CD14-positive monocyte (primary cell): ENCODE data around the gene FBN2. TPM values are rescaled to one million over a fixed set of nuclear protein-coding genes. Genes with fewer than 3 reads are reported as not detected.
A peak's percentile ranks its signal among the peaks of the same experiment; 100 is the strongest.

ENCODE experiments used
- DNase-seq, 3 donors: peaks; one replicate each; pipeline ENCODE4 v3.0.0-alpha.2; 2011 to 2022
- H2AFZ ChIP-seq: 2 replicates; pipeline ENCODE4 v1.6.0; 2012; ENCODE audit warnings: mild to moderate bottlenecking, low read depth, low read length, inconsistent platforms; ENCODE audit not compliant: insufficient read depth, poor library complexity, severe bottlenecking
- H3K27ac ChIP-seq, 2 donors: 1 replicate in 1 of 2; 2 replicates in 1 of 2; pipeline ENCODE4 v1.5.1; 2012 to 2013; ENCODE audit warnings: low read length in 2 of 2, control low read depth in 1 of 2, inconsistent platforms in 1 of 2, low read depth in 1 of 2, mild to moderate bottlenecking in 1 of 2
- H3K27me3 ChIP-seq, 2 donors: one replicate each; pipeline versions ENCODE4 v1.6.0 to v1.6.1; 2011 to 2013; ENCODE audit warnings: low read length in 2 of 2; ENCODE audit not compliant: control insufficient read depth in 2 of 2, insufficient read depth in 2 of 2
- H3K36me3 ChIP-seq, 2 donors: replicated peaks in 1 of 2; 1 replicate in 1 of 2; 2 replicates in 1 of 2; pipeline versions ENCODE4 v1.5.1 to v1.6.1; 2012 to 2013; ENCODE audit warnings: low read length in 2 of 2, control low read depth in 1 of 2, inconsistent platforms in 1 of 2, mild to moderate bottlenecking in 1 of 2; ENCODE audit not compliant: insufficient read depth in 2 of 2, control insufficient read depth in 1 of 2
- H3K4me1 ChIP-seq, 2 donors: 1 replicate in 1 of 2; 2 replicates in 1 of 2; pipeline versions ENCODE4 v1.5.1 to v1.6.1; 2012 to 2013; ENCODE audit warnings: low read length in 2 of 2, control low read depth in 1 of 2, inconsistent platforms in 1 of 2, mild to moderate bottlenecking in 1 of 2, moderate library complexity in 1 of 2; ENCODE audit not compliant: insufficient read depth in 2 of 2, control insufficient read depth in 1 of 2
- H3K4me2 ChIP-seq: replicated peaks from 2 replicates; pipeline ENCODE3; 2012; ENCODE audit warnings: low read length, moderate library complexity, mild to moderate bottlenecking; ENCODE audit not compliant: poor library complexity, severe bottlenecking; ENCODE audit errors: extremely low read depth
- H3K4me3 ChIP-seq, 3 experiments: fragments of 200-600 bp in 1 of 3; sonication (generic) in 1 of 3; replicated peaks in 1 of 3; 1 replicate in 2 of 3; 2 replicates in 1 of 3; pipeline ENCODE4 v1.5.1; 2011 to 2013; ENCODE audit warnings: low read length in 3 of 3, mild to moderate bottlenecking in 3 of 3, control low read depth in 2 of 3, low read depth in 2 of 3, inconsistent platforms in 1 of 3, moderate library complexity in 1 of 3
- H3K79me2 ChIP-seq: 2 replicates; pipeline ENCODE4 v1.6.0; 2012; ENCODE audit warnings: mild to moderate bottlenecking, control low read depth, inconsistent platforms, low read length, moderate library complexity; ENCODE audit not compliant: insufficient read depth
- H3K9ac ChIP-seq: 2 replicates; pipeline ENCODE4 v1.6.0; 2017; ENCODE audit warnings: low read length, mild to moderate bottlenecking; ENCODE audit not compliant: insufficient read depth, poor library complexity, severe bottlenecking
- H3K9me3 ChIP-seq, 2 donors: replicated peaks in 1 of 2; 1 replicate in 1 of 2; 2 replicates in 1 of 2; pipeline versions ENCODE4 v1.5.1 to v1.6.1; 2012 to 2013; ENCODE audit warnings: low read length in 2 of 2, control low read depth in 1 of 2; ENCODE audit not compliant: control insufficient read depth in 1 of 2, insufficient read depth in 1 of 2
- H4K20me1 ChIP-seq: 2 replicates; pipeline ENCODE4 v1.6.0; 2012; ENCODE audit warnings: mild to moderate bottlenecking, low read length, control low read depth, moderate library complexity; ENCODE audit not compliant: insufficient read depth
- H3K27ac Mint-ChIP-seq, 7 donors: one replicate each; pipeline ENCODE4 v1.8.0; 2020; ENCODE audit warnings: mild to moderate bottlenecking in 7 of 7, mixed read lengths in 7 of 7, moderate library complexity in 6 of 7, inconsistent platforms in 2 of 7
- H3K27me3 Mint-ChIP-seq, 3 donors: one replicate each; pipeline ENCODE4 v1.8.0; 2021 to 2022; ENCODE audit warnings: low read depth in 3 of 3, mild to moderate bottlenecking in 3 of 3, mixed read lengths in 3 of 3, moderate library complexity in 3 of 3, inconsistent platforms in 1 of 3
- H3K36me3 Mint-ChIP-seq, 2 donors: one replicate each; pipeline ENCODE4 v1.8.0; 2020; ENCODE audit warnings: mixed read lengths in 2 of 2, inconsistent platforms in 1 of 2, mild to moderate bottlenecking in 1 of 2
- H3K4me1 Mint-ChIP-seq: one replicate; pipeline ENCODE4 v1.8.0; 2020; ENCODE audit warnings: mild to moderate bottlenecking, mixed read lengths
- H3K4me3 Mint-ChIP-seq, 2 donors: one replicate each; pipeline ENCODE4 v1.8.0; 2020; ENCODE audit warnings: mild to moderate bottlenecking in 2 of 2, mixed read lengths in 2 of 2, moderate library complexity in 1 of 2
- H3K9me3 Mint-ChIP-seq, 7 donors: one replicate each; pipeline ENCODE4 v1.8.0; 2020 to 2022; ENCODE audit warnings: mixed read lengths in 7 of 7, mild to moderate bottlenecking in 6 of 7, moderate library complexity in 6 of 7, inconsistent platforms in 2 of 7
- WGBS: methylation state at CpG from one replicate; pipeline ENCODE4 v1.1.5; 2013; ENCODE audit warnings: missing lambda C conversion rate; ENCODE audit not compliant: insufficient coverage; 5-methylcytosine and 5-hydroxymethylcytosine counted together
- intact Hi-C, 2 donors: fragments of 100-400 bp; cut with micrococcal nuclease; formaldehyde crosslinking; loops; one replicate each; pipeline versions ENCODE4 v1.15.0 to v1.15.1; 2023
- polyA plus RNA-seq, 3 donors: library from polyadenylated mRNA; depleted of rRNA in 1 of 3; unstranded in 2 of 3; stranded (reverse) in 1 of 3; fragments of 300-500 nt in 2 of 3; fragments of >200 nt in 1 of 3; fragmentation: Illumina TruSeq in 2 of 3; gene quantifications; 1 replicate in 2 of 3; 2 replicates in 1 of 3; pipeline ENCODE4 v1.2.3, GENCODE V29; 2012 to 2021
- TF ChIP-seq, protein P1 (sequence below): fragments of 200-600 bp; IDR thresholded peaks from one replicate; pipeline ENCODE4 v1.8.0; 2022; ENCODE audit warnings: antibody characterized with exemption, mild to moderate bottlenecking

Gene FBN2
- polyA plus RNA-seq, 3 donors, result 0.85 to 19.3 (median 4.2) TPM

GRCh38 chr5:128436749-128437188 lies 101.3 kb downstream of the FBN2 start:
- Histone ChIP-seq H3K4me3 (no peak overlapping the region), H3K9me3 (no peaks in the 10 kb centered on the region), H3K27ac (no peak overlapping the region), H3K4me1 (peaks cover 19 to 25% of the 10 kb centered on the region in 2 donors), H2AFZ (no peak overlapping the region), H3K27me3 (no peaks in the 10 kb centered on the region), H4K20me1 (no peaks in the 10 kb centered on the region), H3K79me2 (no peaks in the 10 kb centered on the region), H3K36me3 (peaks cover 0 to 15% of the 10 kb centered on the region in 2 donors), H3K9ac (no peak overlapping the region), H3K4me2 (no peak overlapping the region)
- DNase-seq, result peak in 1 of 3 donors; percentile 4
- WGBS, result no CpG with 5 or more reads among the region's 4 CpGs
- intact Hi-C loops, result no loop called here
- no peak overlapping the region for H3K4me3 Mint-ChIP-seq
- H3K9me3 Mint-ChIP-seq, result peaks cover 0 to 3% (median 0%) of the 10 kb centered on the region in 7 donors
- H3K36me3 Mint-ChIP-seq, result peaks cover 5 to 10% of the 10 kb centered on the region in 2 donors
- H3K27me3 Mint-ChIP-seq, result peaks cover 0 to 2% (median 1%) of the 10 kb centered on the region in 3 donors
- TF ChIP-seq, protein P1, sequence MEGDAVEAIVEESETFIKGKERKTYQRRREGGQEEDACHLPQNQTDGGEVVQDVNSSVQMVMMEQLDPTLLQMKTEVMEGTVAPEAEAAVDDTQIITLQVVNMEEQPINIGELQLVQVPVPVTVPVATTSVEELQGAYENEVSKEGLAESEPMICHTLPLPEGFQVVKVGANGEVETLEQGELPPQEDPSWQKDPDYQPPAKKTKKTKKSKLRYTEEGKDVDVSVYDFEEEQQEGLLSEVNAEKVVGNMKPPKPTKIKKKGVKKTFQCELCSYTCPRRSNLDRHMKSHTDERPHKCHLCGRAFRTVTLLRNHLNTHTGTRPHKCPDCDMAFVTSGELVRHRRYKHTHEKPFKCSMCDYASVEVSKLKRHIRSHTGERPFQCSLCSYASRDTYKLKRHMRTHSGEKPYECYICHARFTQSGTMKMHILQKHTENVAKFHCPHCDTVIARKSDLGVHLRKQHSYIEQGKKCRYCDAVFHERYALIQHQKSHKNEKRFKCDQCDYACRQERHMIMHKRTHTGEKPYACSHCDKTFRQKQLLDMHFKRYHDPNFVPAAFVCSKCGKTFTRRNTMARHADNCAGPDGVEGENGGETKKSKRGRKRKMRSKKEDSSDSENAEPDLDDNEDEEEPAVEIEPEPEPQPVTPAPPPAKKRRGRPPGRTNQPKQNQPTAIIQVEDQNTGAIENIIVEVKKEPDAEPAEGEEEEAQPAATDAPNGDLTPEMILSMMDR, result no peak
- H3K27ac Mint-ChIP-seq, result no peak overlapping the region
- peaks cover 21% of the 10 kb centered on the region for H3K4me1 Mint-ChIP-seq

DNA sequence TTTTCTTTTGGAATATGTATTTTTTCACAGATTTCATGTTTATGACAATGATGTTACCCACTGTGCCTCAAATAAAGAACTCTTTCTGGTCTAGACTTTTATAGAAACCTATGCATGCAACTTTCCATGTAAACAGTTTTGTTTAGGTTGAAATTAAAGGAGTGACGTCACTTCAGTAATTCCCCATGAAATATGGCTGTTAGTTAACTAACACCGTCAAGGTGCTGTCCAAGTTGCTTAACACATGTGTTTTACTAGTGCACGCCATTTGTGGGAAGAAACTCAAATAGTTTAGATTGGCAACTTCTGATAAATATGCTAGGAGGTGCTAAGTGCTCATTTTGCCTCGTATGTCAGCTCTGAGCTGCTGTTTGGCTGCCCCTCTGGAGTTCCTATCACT lies 102.2 kb downstream of the FBN2 start:
- H3K4me3 ChIP-seq, result no peak overlapping the region
- Mint-ChIP-seq H3K4me3 (no peak overlapping the region), H3K27me3 (peaks cover 0 to 2% (median 1%) of the 10 kb centered on the region in 3 donors), H3K9me3 (peaks cover 0 to 3% (median 0%) of the 10 kb centered on the region in 7 donors), H3K36me3 (peaks cover 6 to 10% of the 10 kb centered on the region in 2 donors), H3K4me1 (peaks cover 21% of the 10 kb centered on the region), H3K27ac (no peak overlapping the region)
- H3K9me3 ChIP-seq, result no peaks in the 10 kb centered on the region
- no peak for DNase-seq
- no peaks in the 10 kb centered on the region for H4K20me1 ChIP-seq
- no peaks in the 10 kb centered on the region for H3K79me2 ChIP-seq
- TF ChIP-seq, protein P1, result no peak
- WGBS, result 87% methylated on average over 3 of the region's 4 CpGs
- H2AFZ ChIP-seq, result no peak overlapping the region
- H3K4me2 ChIP-seq, result no peak overlapping the region
- peaks cover 19 to 25% of the 10 kb centered on the region in 2 donors for H3K4me1 ChIP-seq
- peaks cover 0 to 17% of the 10 kb centered on the region in 2 donors for H3K36me3 ChIP-seq
- H3K27me3 ChIP-seq, result no peaks in the 10 kb centered on the region
- H3K9ac ChIP-seq, result no peak overlapping the region
- H3K27ac ChIP-seq, result no peak overlapping the region
- intact Hi-C loops, result no loop called here
